H1 (cell line): ENCODE measurements around the gene EBF3. TPM values are rescaled to one million over a fixed set of nuclear protein-coding genes. Genes with fewer than 3 reads are reported as not detected.

ENCODE experiments used
- CTCF ChIA-PET: fragments of 300-600 bp; sonication (Branson Sonifier 250); formaldehyde crosslinking; loops from one replicate; lab custom pipeline; 2021; ENCODE audit not compliant: partially characterized antibody; lab: Charles Lee
- POLR2A ChIA-PET: fragments of 300-600 bp; sonication (Branson Sonifier 250); formaldehyde crosslinking; loops from one replicate; lab custom pipeline; 2021; ENCODE audit warnings: inconsistent platforms; ENCODE audit not compliant: partially characterized antibody; lab: Charles Lee
- DNase-seq, 2 experiments: peaks; one replicate each; pipeline versions ENCODE4 v3.0.0 to v3.0.0-alpha.2; 2010 to 2022; ENCODE audit warnings: low spot score in 2 of 2, low read depth in 1 of 2, mixed read lengths in 1 of 2
- FAIRE-seq: peaks from 2 replicates; lab custom pipeline; 2011; peaks lifted over from hg19 to GRCh38; lab: Jason Lieb, UNC
- H2AFZ ChIP-seq: 2 replicates; pipeline ENCODE4 v1.8.1; 2012; ENCODE audit warnings: low read length, inconsistent platforms
- H2AK5ac ChIP-seq: 2 replicates; pipeline ENCODE4 v1.6.1; 2013; ENCODE audit warnings: low read depth, low read length
- H2BK120ac ChIP-seq: replicated peaks from 2 replicates; pipeline ENCODE3; 2013; ENCODE audit warnings: low read depth, low read length, inconsistent platforms
- H2BK12ac ChIP-seq: 2 replicates; pipeline ENCODE4 v1.6.1; 2013; ENCODE audit warnings: low read depth, low read length
- H2BK15ac ChIP-seq: 2 replicates; pipeline ENCODE4 v1.6.1; 2013; ENCODE audit warnings: low read length
- H2BK20ac ChIP-seq: 2 replicates; pipeline ENCODE4 v1.6.1; 2013; ENCODE audit warnings: low read length
- H2BK5ac ChIP-seq: 2 replicates; pipeline ENCODE4 v1.6.1; 2013; ENCODE audit warnings: low read depth, low read length
- H3K14ac ChIP-seq: 2 replicates; pipeline ENCODE4 v1.6.1; 2013; ENCODE audit warnings: inconsistent platforms; ENCODE audit not compliant: insufficient read length
- H3K18ac ChIP-seq: 2 replicates; pipeline ENCODE4 v1.6.1; 2013; ENCODE audit warnings: low read length; ENCODE audit errors: extremely low read depth
- H3K23ac ChIP-seq: 2 replicates; pipeline ENCODE4 v1.6.1; 2013; ENCODE audit warnings: inconsistent platforms; ENCODE audit not compliant: insufficient read length
- H3K23me2 ChIP-seq: 2 replicates; pipeline ENCODE4 v1.6.1; 2013; ENCODE audit warnings: low read depth, low read length
- H3K27ac ChIP-seq: 2 replicates; pipeline ENCODE4 v1.6.1; 2011; ENCODE audit warnings: low read depth, low read length, inconsistent platforms
- H3K27me3 ChIP-seq, 4 experiments: replicated peaks in 1 of 4; 1 replicate in 1 of 4; 2 replicates in 3 of 4; pipeline versions ENCODE4 v1.6.1 to v1.8.1; 2011 to 2013; ENCODE audit warnings: low read length in 3 of 4, mild to moderate bottlenecking in 3 of 4, inconsistent platforms in 2 of 4, mixed read lengths in 2 of 4, moderate library complexity in 1 of 4; ENCODE audit not compliant: control insufficient read depth in 3 of 4, insufficient read depth in 3 of 4; ENCODE audit errors: extremely low read depth in 1 of 4
- H3K36me3 ChIP-seq, 4 experiments: 2 replicates each; pipeline versions ENCODE4 v1.6.1 to v1.8.1; 2011 to 2013; ENCODE audit warnings: mild to moderate bottlenecking in 4 of 4, low read length in 3 of 4, moderate library complexity in 2 of 4, control low read depth in 1 of 4, inconsistent platforms in 1 of 4; ENCODE audit not compliant: insufficient read depth in 4 of 4, control insufficient read depth in 2 of 4
- H3K4ac ChIP-seq: replicated peaks from 2 replicates; pipeline ENCODE3; 2013; ENCODE audit warnings: low read length, low read depth, mixed read lengths, inconsistent platforms; ENCODE audit not compliant: insufficient read length
- H3K4me1 ChIP-seq, 4 experiments: replicated peaks in 1 of 4; 1 replicate in 1 of 4; 2 replicates in 3 of 4; pipeline versions ENCODE4 v1.6.1 to v1.8.1; 2011 to 2013; ENCODE audit warnings: low read length in 3 of 4, inconsistent platforms in 2 of 4, mixed read lengths in 1 of 4; ENCODE audit not compliant: insufficient read depth in 4 of 4, control insufficient read depth in 3 of 4
- H3K4me2 ChIP-seq, 2 experiments: 2 replicates each; pipeline versions ENCODE4 v1.6.1 to v1.8.1; 2011 to 2013; ENCODE audit warnings: low read depth in 2 of 2, low read length in 2 of 2, control low read depth in 1 of 2, inconsistent platforms in 1 of 2, mild to moderate bottlenecking in 1 of 2; ENCODE audit not compliant: insufficient read depth in 1 of 2
- H3K4me3 ChIP-seq, 4 experiments: fragments of 200-600, 300-600 bp in 1 of 4; sonication (generic), shearing (Covaris generic), sonication (Bioruptor Twin) in 1 of 4; 2 replicates each; pipeline versions ENCODE4 v1.5.1 to v1.8.1; 2011 to 2016; ENCODE audit warnings: low read length in 4 of 4, low read depth in 3 of 4, control low read depth in 2 of 4, inconsistent platforms in 2 of 4, mild to moderate bottlenecking in 2 of 4, mixed read lengths in 1 of 4, moderate library complexity in 1 of 4; ENCODE audit not compliant: insufficient read depth in 2 of 4; ENCODE audit errors: extremely low read depth in 1 of 4
- H3K56ac ChIP-seq: replicated peaks from 2 replicates; pipeline ENCODE3; 2013; ENCODE audit warnings: low read depth, mild to moderate bottlenecking, mixed read lengths, low read length, inconsistent platforms; ENCODE audit not compliant: insufficient read length
- H3K79me1 ChIP-seq: 2 replicates; pipeline ENCODE4 v1.6.1; 2013; ENCODE audit warnings: low read depth, low read length, control low read depth
- H3K79me2 ChIP-seq, 2 experiments: 2 replicates each; pipeline versions ENCODE4 v1.6.1 to v1.8.1; 2012 to 2013; ENCODE audit warnings: low read length in 2 of 2, mild to moderate bottlenecking in 2 of 2, inconsistent platforms in 1 of 2; ENCODE audit not compliant: insufficient read depth in 2 of 2, control insufficient read depth in 1 of 2
- H3K9ac ChIP-seq, 4 experiments: replicated peaks in 1 of 4; 1 replicate in 1 of 4; 2 replicates in 3 of 4; pipeline versions ENCODE4 v1.6.1 to v1.8.1; 2011 to 2013; ENCODE audit warnings: low read depth in 3 of 4, low read length in 3 of 4, control low read depth in 2 of 4, mild to moderate bottlenecking in 2 of 4, moderate library complexity in 2 of 4, inconsistent platforms in 1 of 4; ENCODE audit errors: extremely low read depth in 1 of 4
- H3K9me3 ChIP-seq, 2 experiments: 2 replicates each; pipeline versions ENCODE4 v1.6.1 to v1.8.1; 2012 to 2013; ENCODE audit warnings: mild to moderate bottlenecking in 2 of 2, moderate library complexity in 2 of 2, control low read depth in 1 of 2, inconsistent platforms in 1 of 2, low read depth in 1 of 2, low read length in 1 of 2, mixed read lengths in 1 of 2; ENCODE audit not compliant: insufficient read depth in 2 of 2
- H4K20me1 ChIP-seq, 2 experiments: replicated peaks in 1 of 2; 2 replicates each; pipeline versions ENCODE3 to v1.8.1; 2011 to 2013; ENCODE audit warnings: inconsistent platforms in 2 of 2, low read length in 2 of 2, mild to moderate bottlenecking in 1 of 2; ENCODE audit not compliant: insufficient read depth in 2 of 2, control insufficient read depth in 1 of 2
- H4K5ac ChIP-seq: 2 replicates; pipeline ENCODE4 v1.6.1; 2013; ENCODE audit warnings: low read length, low read depth, mixed read lengths, inconsistent platforms; ENCODE audit not compliant: insufficient read length
- H4K8ac ChIP-seq: 2 replicates; pipeline ENCODE4 v1.8.0; 2013; ENCODE audit warnings: mild to moderate bottlenecking, moderate library complexity, low read length, inconsistent platforms; ENCODE audit not compliant: insufficient read depth; ENCODE audit errors: extremely low read depth
- H4K91ac ChIP-seq: replicated peaks from 2 replicates; pipeline ENCODE3; 2013; ENCODE audit warnings: low read length, mixed read lengths, inconsistent platforms; ENCODE audit not compliant: insufficient read length
- CEBPB ChIP-seq: IDR thresholded peaks from 2 replicates; pipeline ENCODE4 v1.6.1; 2012; ENCODE audit warnings: low read depth, low read length
- CREB1 ChIP-seq: IDR thresholded peaks from 2 replicates; pipeline ENCODE4 v1.6.1; 2012; ENCODE audit warnings: inconsistent platforms
- KDM5A ChIP-seq: fragments of 200-600 bp; IDR thresholded peaks from 2 replicates; pipeline ENCODE4 v1.7.1; 2012; ENCODE audit warnings: mild to moderate bottlenecking, low read length, inconsistent platforms, mixed read lengths
- NANOG ChIP-seq: IDR thresholded peaks from 2 replicates; pipeline ENCODE4 v1.6.1; 2011; ENCODE audit warnings: low read length, low read depth, mild to moderate bottlenecking, inconsistent platforms; ENCODE audit not compliant: insufficient read depth, poor library complexity, severe bottlenecking
- RAD21 ChIP-seq, 2 experiments: IDR thresholded peaks in 1 of 2; conservative IDR thresholded peaks in 1 of 2; 2 replicates each; pipeline ENCODE4 v1.6.1; 2011; ENCODE audit warnings: low read depth in 2 of 2, low read length in 2 of 2, improper control_type of control experiment in 1 of 2, inconsistent platforms in 1 of 2, mild to moderate bottlenecking in 1 of 2, moderate library complexity in 1 of 2
- TAF1 ChIP-seq: IDR thresholded peaks from 2 replicates; pipeline ENCODE4 v1.6.1; 2011; ENCODE audit warnings: mild to moderate bottlenecking, low read depth, low read length
- TAF7 ChIP-seq: optimal IDR thresholded peaks from 2 replicates; pipeline ENCODE3; 2011; ENCODE audit warnings: low read depth, mild to moderate bottlenecking, inconsistent platforms, low read length, moderate library complexity, borderline replicate concordance
- WGBS, 2 experiments: shearing (Covaris generic) in 1 of 2; methylation state at CpG; one replicate each; pipeline versions ENCODE4 v1.1.6 to v1.1.7; 2013 to 2015; ENCODE audit warnings: low lambda C conversion rate in 2 of 2, mixed read lengths in 2 of 2, inconsistent platforms in 1 of 2, low coverage in 1 of 2, missing lambda C conversion rate in 1 of 2; ENCODE audit not compliant: insufficient replicate concordance in 2 of 2, insufficient coverage in 1 of 2, insufficient read length in 1 of 2; ENCODE audit errors: extremely low coverage in 1 of 2, missing lambda C conversion rate in 1 of 2; 5-methylcytosine and 5-hydroxymethylcytosine counted together
- polyA plus RNA-seq, 7 experiments: library from polyadenylated mRNA; depleted of rRNA in 3 of 7; stranded (reverse) in 5 of 7; unstranded in 2 of 7; fragments of >200 nt in 5 of 7; fragments of 200-250 nt in 2 of 7; gene quantifications; 1 replicate in 5 of 7; 2 replicates in 1 of 7; 4 replicates in 1 of 7; pipeline versions ENCODE4 v1.2.1 to v1.2.3, GENCODE V29; 2011 to 2013; ENCODE audit warnings: missing spikeins in 2 of 7, mixed read lengths in 2 of 7
- total RNA-seq: library from RNA; stranded (reverse); fragmentation: NEBNext Ultra II Directional; extraction: Animal tissue kit (Norgen Biotek cat#: 25700); gene quantifications from 2 replicates; pipeline ENCODE4 v1.2.1, GENCODE V29; 2021
- TF ChIP-seq, protein P1 (sequence below): IDR thresholded peaks from 2 replicates; pipeline ENCODE4 v1.6.1; 2011; ENCODE audit warnings: low read depth, mild to moderate bottlenecking, low read length; ENCODE audit not compliant: insufficient read depth

The EBF3 gene
- total and polyA plus RNA-seq, 2 of the 8 experiments (the other 6 are each of a cell fraction or from before 2014, with no cell fraction given): 0.08 to 0.26 TPM

DNA sequence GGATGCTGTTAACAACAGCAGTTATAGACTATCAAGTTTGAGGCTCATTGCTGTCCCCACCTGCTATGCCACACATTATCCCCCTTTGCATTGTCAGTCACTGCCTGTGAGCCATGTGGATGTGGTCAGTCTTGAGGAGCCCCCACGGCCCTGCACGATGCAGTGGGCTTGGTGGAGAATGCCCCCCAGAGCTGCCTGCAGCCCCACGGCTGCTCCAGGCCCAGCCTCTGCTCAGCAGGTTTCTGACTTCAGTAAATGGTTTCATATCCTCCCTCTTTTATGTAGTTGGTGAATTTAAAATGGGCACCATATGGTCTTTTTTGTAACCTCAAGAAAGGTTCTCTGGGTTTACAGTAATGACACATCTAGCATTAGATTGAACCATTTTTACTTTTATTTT lies 164.1 kb downstream of the EBF3 start:
- Histone ChIP-seq H3K14ac (no peak overlapping the region), H3K9ac (no peak overlapping the region), H4K91ac (no peak overlapping the region), H3K36me3 (no peaks in the 10 kb centered on the region), H3K23me2 (no peaks in the 10 kb centered on the region), H3K4me1 (no peaks in the 10 kb centered on the region; a peak in 1 of 7 replicates), H3K79me1 (no peaks in the 10 kb centered on the region), H2AK5ac (no peak overlapping the region), H2BK15ac (no peak overlapping the region), H3K4me3 (no peak overlapping the region), H3K23ac (no peak overlapping the region), H4K8ac (peak overlapping the region; percentile 35; the same call in 1 of the 2 replicates), H3K4me2 (no peak overlapping the region), H2BK20ac (no peak overlapping the region), H3K4ac (no peak overlapping the region), H4K5ac (no peak overlapping the region), H2BK12ac (no peak overlapping the region), H4K20me1 (no peaks in the 10 kb centered on the region), H3K18ac (no peak overlapping the region), H3K9me3 (peaks cover 0 to 8% of the 10 kb centered on the region in 2 experiments; a peak in 2 of 4 replicates), H2BK5ac (no peak overlapping the region), H2AFZ (no peak overlapping the region), H2BK120ac (no peak overlapping the region), H3K27ac (no peak overlapping the region), H3K79me2 (no peaks in the 10 kb centered on the region), H3K56ac (no peak overlapping the region), H3K27me3 (no peaks in the 10 kb centered on the region)
- FAIRE-seq: no peak
- 78% methylated on average over 3 of the region's 3 CpGs; no CpG with 5 or more reads in 1 of the 2 experiments for WGBS, 2 experiments
- CTCF ChIA-PET: interaction anchor here (0.6 kb wide), 1 partner anchor 432 kb away, joined by 3 read pairs; no protein-coding TSS in a partner anchor
- POLR2A ChIA-PET: no interaction called here
- DNase-seq: no peak
- TF ChIP-seq NANOG (no peak), RAD21 (IDR thresholded peaks at IDR 0.05 in 1 of 2, conservative IDR thresholded peaks at IDR 0.05 in 1 of 2; ENCODE audit: low read depth in 2 of 2, low read length in 2 of 2) (no peak), CREB1 (no peak), TAF1 (no peak), CEBPB (no peak), KDM5A (no peak), TAF7 (no peak)
- TF ChIP-seq, protein P1, sequence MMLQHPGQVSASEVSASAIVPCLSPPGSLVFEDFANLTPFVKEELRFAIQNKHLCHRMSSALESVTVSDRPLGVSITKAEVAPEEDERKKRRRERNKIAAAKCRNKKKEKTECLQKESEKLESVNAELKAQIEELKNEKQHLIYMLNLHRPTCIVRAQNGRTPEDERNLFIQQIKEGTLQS: no peak
- TF ChIP-seq, all 59 proteins: peak for 0
